ENCODE results near the gene NEK7. TPM values are rescaled to one million over a fixed set of nuclear protein-coding genes. Genes with fewer than 3 reads are reported as not detected.

NEK7 gene
- total RNA-seq, 2 experiments from 2014 or later = 56.1 to 57.4 TPM

DNA sequence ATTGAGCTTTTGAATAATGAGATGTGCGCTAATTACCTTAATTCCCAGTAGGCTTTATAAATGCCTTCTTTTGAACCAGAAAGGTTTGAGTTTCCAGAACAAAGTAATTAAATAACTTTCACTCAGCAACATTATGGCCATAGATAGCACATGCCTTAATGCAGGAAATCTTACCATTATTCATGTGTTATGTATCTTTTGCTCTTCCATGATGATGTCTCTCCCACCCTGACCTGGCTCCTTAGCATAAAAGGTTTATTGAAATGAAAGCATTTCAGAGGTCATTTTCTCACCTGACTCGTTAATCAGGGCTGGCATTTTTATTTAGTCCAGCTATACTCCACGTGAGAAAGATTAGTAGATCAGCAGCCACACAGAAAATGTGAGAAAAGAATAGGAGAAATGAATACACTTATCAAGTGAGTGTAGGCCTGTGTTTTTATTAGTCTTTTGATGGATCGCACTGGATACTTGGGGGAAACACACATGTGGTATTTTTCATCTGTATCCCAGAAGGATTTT is 203.5 kb downstream of the NEK7 start:
- Mint-ChIP-seq H3K27me3 (no peaks in the 10 kb centered on the region), H3K36me3 (no peaks in the 10 kb centered on the region), H3K4me1 (no peaks in the 10 kb centered on the region), H3K9me3 (no peaks in the 10 kb centered on the region), H3K4me3 (no peak overlapping the region), H3K27ac (no peak overlapping the region)
- DNase-seq = no peak

DNA sequence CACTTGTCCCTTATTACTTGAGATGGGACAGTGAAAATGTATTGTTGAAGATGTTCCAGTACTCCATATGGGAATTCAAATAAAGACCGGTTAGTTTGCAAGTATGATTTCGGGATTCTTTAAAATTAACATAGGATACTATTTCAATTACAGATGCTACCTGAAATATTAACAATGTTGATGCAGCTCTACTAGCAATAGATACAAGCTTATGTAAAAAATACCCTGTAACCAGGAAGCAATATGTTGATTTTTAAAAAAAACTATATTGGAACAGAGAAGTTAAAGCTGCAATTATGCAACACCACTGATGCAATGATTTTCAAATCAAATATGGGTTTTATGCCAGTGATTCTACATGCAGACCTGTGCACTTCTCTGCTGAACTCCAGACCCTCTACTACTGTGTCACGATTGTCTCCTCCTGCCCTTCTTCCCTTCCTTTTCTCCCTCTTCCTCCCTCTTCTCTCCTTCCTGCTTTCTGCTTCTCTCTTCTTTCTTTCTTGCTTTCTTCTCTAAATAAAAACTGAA is 204.5 kb downstream of the NEK7 start:
- H3K4me3 Mint-ChIP-seq = no peak overlapping the region
- no peaks in the 10 kb centered on the region for H3K4me1 Mint-ChIP-seq
- DNase-seq = no peak
- no peaks in the 10 kb centered on the region for H3K27me3 Mint-ChIP-seq
- no peak overlapping the region for H3K27ac Mint-ChIP-seq
- no peaks in the 10 kb centered on the region for H3K9me3 Mint-ChIP-seq
- no peaks in the 10 kb centered on the region for H3K36me3 Mint-ChIP-seq

- Mint-ChIP-seq H3K4me1 (no peaks in the 10 kb centered on the region), H3K9me3 (peaks cover 6% of the 10 kb centered on the region), H3K4me3 (no peak overlapping the region), H3K27me3 (no peaks in the 10 kb centered on the region), H3K36me3 (no peaks in the 10 kb centered on the region), H3K27ac (no peak overlapping the region)
- no peak for DNase-seq
Measured at GRCh38 chr1:198363625-198364151, 206.9 kb downstream of the NEK7 start.

DNA sequence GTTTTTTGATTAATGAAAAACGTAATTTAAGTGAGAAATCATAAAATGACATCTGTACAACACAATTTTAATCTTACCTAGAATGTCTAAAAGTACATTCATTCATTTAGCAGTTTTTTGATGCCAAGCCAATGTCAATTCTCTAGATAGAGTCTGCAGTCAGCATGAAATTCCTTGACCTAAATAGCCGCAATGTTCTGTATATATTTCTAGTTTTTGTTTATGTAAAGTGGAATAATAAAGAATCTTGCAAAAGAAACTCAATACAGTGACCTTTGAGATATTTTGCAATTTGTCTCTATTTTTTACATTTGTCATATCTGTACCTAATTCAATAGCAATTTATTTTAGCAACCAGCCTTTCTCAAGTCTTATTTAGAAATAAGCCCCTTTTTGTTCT is 207.7 kb downstream of the NEK7 start:
- Mint-ChIP-seq H3K4me1 (no peaks in the 10 kb centered on the region), H3K9me3 (peaks cover 9% of the 10 kb centered on the region), H3K4me3 (no peak overlapping the region)

GRCh38 chr1:198367296-198367695 is 210.5 kb downstream of the NEK7 start:
- H3K9me3 Mint-ChIP-seq = peaks cover 12% of the 10 kb centered on the region
- peaks cover 9% of the 10 kb centered on the region for H3K36me3 Mint-ChIP-seq
- no peaks in the 10 kb centered on the region for H3K4me1 Mint-ChIP-seq
- no peak for DNase-seq
- no peaks in the 10 kb centered on the region for H3K27me3 Mint-ChIP-seq
- no peak overlapping the region for H3K4me3 Mint-ChIP-seq
- H3K27ac Mint-ChIP-seq = no peak overlapping the region

More for the DNA sequence above, 207.7 kb downstream of the NEK7 start:
- Mint-ChIP-seq H3K27ac (no peak overlapping the region), H3K27me3 (no peaks in the 10 kb centered on the region), H3K36me3 (peaks cover 6% of the 10 kb centered on the region)
- DNase-seq = no peak

DNA sequence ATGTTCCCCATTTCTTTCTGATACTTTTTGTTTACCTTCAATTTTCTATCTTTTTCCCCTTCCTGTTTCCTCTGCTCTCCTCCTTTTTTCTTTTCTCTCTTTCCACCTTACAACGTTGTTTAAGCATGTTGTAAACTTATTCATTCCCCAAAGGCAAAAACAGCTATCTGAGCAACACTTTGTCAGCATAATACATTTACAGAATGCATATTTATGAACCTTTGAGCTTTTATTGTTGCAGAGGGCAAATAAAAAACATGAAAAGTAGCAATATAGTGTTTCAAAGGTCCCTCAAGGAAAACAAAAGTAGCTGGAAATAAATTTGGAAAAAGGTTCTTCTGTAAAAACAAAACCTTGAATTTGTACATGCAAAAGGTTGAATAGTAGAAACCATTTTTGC is 214.2 kb downstream of the NEK7 start:
- no peak for DNase-seq
- Mint-ChIP-seq H3K27ac (no peak overlapping the region), H3K27me3 (no peaks in the 10 kb centered on the region), H3K36me3 (peaks cover 9% of the 10 kb centered on the region), H3K4me3 (no peak overlapping the region), H3K9me3 (peaks cover 21% of the 10 kb centered on the region), H3K4me1 (peaks cover 3% of the 10 kb centered on the region)

Other genes starting within 250 kb of the NEK7 start
- gene LHX9, start 239.6 kb upstream of the NEK7 start, total RNA-seq = not detected